ENCODE data around the gene MAD1L1.

The MAD1L1 gene

DNA sequence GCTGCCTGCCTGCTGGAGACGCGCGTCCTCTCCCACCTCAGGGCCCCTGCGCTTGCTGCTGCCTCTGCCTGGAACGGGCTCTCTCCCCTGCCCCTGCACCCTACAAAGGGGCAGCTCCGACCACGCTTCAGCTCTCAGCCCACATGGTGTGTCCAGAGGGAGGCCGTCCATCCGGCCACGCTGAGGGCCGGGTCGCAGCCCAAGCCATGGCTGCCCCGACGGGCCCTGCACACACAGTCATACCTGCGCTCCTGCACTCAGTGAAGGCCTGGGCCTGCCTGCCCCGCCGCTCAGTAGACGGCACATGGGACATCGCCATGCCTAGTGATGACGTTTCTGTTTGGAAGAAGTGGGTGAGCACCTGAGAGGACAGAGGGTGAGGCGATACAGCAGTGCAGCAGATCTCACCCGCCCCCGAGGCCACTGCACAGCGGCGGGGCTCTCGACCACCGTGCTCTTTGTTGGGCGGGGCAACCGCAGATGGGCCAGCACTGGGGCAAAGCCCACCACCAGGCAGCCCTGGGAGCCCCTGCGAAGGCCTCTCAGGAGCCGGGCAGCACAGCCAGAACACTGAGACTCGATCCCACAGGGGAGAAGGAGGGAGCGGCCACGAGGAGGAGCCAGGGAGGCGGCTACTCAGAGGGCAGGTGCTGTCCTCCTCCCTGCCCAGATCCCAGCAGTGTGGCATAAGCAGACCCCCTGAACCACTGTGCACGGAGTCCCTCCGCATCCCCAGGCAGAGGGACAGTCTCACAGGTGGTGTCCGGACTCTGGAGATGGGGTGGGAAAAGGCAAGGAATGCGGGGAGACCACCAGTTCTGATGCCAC is 129.5 kb downstream of the MAD1L1 start:
- no peaks in the 10 kb centered on the region for H3K4me1 ChIP-seq (ENCODE audit: low read depth, poor library complexity, severe bottlenecking)
- no peaks in the 10 kb centered on the region for H3K36me3 ChIP-seq (ENCODE audit: insufficient read depth)
- H2AFZ ChIP-seq (ENCODE audit: low read depth) = no peak overlapping the region
- H3K4me3 ChIP-seq (IDR thresholded peaks at IDR 0.05; ENCODE audit: insufficient read depth, low read depth, low read length) = no peak overlapping the region
- no peak overlapping the region for H3K27ac ChIP-seq
- no peaks in the 10 kb centered on the region for H3K27me3 ChIP-seq (ENCODE audit: insufficient read depth, low read depth)
- TF ChIP-seq CTCF (conservative IDR thresholded peaks at IDR 0.05; ENCODE audit: low read depth, low read length) = no peak
- no peaks in the 10 kb centered on the region for H3K79me2 ChIP-seq (ENCODE audit: insufficient read depth, low read depth)
- H4K20me1 ChIP-seq (ENCODE audit: insufficient read depth) = no peaks in the 10 kb centered on the region
- no peak overlapping the region for H3K4me2 ChIP-seq
- no peak overlapping the region for H3K9ac ChIP-seq

GRCh38 chr7:2102375-2102723 is 130.4 kb downstream of the MAD1L1 start:
- H3K27me3 ChIP-seq (ENCODE audit: insufficient read depth, low read depth) = no peaks in the 10 kb centered on the region
- H4K20me1 ChIP-seq (ENCODE audit: insufficient read depth) = no peaks in the 10 kb centered on the region
- H3K27ac ChIP-seq = no peak overlapping the region
- no peaks in the 10 kb centered on the region for H3K36me3 ChIP-seq (ENCODE audit: insufficient read depth)
- H3K79me2 ChIP-seq (ENCODE audit: insufficient read depth, low read depth) = no peaks in the 10 kb centered on the region
- H3K4me1 ChIP-seq (ENCODE audit: low read depth, poor library complexity, severe bottlenecking) = no peaks in the 10 kb centered on the region
- H2AFZ ChIP-seq (ENCODE audit: low read depth) = no peak overlapping the region
- H3K4me3 ChIP-seq (IDR thresholded peaks at IDR 0.05; ENCODE audit: insufficient read depth, low read depth, low read length) = no peak overlapping the region
- H3K9ac ChIP-seq = no peak overlapping the region
- no peak overlapping the region for H3K4me2 ChIP-seq
- TF ChIP-seq CTCF (conservative IDR thresholded peaks at IDR 0.05; ENCODE audit: low read depth, low read length) = no peak

- no peak overlapping the region for H3K27ac ChIP-seq
- H3K4me1 ChIP-seq (ENCODE audit: low read depth, poor library complexity, severe bottlenecking) = no peaks in the 10 kb centered on the region
- no peaks in the 10 kb centered on the region for H3K36me3 ChIP-seq (ENCODE audit: insufficient read depth)
- H2AFZ ChIP-seq (ENCODE audit: low read depth) = no peak overlapping the region
- H3K4me2 ChIP-seq = no peak overlapping the region
- no peak overlapping the region for H3K4me3 ChIP-seq (IDR thresholded peaks at IDR 0.05; ENCODE audit: insufficient read depth, low read depth, low read length)
- no peak for TF ChIP-seq CTCF (conservative IDR thresholded peaks at IDR 0.05; ENCODE audit: low read depth, low read length)
- H3K27me3 ChIP-seq (ENCODE audit: insufficient read depth, low read depth) = no peaks in the 10 kb centered on the region
- H3K79me2 ChIP-seq (ENCODE audit: insufficient read depth, low read depth) = no peaks in the 10 kb centered on the region
- no peak overlapping the region for H3K9ac ChIP-seq
- H4K20me1 ChIP-seq (ENCODE audit: insufficient read depth) = no peaks in the 10 kb centered on the region
These were observed 130.9 kb downstream of the MAD1L1 start for GRCh38 chr7:2101630-2102374.

DNA sequence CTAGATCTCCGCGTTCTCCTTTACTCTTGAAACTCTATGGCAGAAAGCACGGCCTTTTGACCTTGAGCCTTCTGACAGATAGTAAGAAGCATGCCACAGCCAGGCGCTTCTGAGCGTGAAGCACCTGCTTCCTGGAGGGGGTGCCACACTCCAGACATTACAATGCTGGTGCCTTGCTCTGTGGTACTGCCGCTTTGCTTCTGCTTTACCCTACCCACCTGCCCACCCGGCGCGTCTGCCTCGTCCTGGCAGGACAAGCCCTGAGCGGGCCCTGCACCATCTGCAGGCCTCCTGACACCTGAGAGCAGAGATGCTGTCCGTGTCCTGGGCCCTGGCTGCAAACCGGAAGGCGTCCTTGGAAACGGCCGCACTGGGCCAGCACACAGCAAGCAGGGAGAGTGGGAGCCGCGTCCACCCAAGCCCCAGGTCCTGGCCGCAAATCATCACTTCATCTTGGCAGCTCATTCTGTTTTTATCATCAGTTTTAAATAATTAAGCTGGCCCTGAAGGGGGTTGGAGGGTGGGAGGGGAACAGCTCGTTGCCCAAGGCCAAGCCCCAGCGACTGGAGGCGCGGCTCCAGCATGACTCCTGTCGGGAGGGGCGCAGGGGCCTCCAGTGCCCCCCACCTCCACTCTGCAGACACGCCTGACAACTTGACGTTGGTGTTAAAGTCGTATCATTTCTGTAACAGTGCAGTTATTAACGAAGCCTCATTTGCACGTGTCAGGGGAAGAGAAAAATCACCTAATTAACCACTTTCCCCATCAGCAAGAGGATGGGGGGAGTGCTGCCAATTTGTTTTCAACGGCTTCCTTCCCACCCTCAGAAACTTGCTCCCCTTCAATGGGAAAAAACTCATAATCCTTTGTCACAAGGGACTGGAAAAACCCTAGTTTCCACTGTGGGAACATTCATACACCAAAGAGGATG is 132.2 kb downstream of the MAD1L1 start:
- Histone ChIP-seq H3K27me3 (ENCODE audit: insufficient read depth, low read depth) (no peaks in the 10 kb centered on the region), H3K4me3 (IDR thresholded peaks at IDR 0.05; ENCODE audit: insufficient read depth, low read depth, low read length) (no peak overlapping the region), H2AFZ (ENCODE audit: low read depth) (no peak overlapping the region), H3K79me2 (ENCODE audit: insufficient read depth, low read depth) (no peaks in the 10 kb centered on the region), H3K4me2 (no peak overlapping the region), H4K20me1 (ENCODE audit: insufficient read depth) (no peaks in the 10 kb centered on the region), H3K9ac (no peak overlapping the region), H3K36me3 (ENCODE audit: insufficient read depth) (no peaks in the 10 kb centered on the region), H3K4me1 (ENCODE audit: low read depth, poor library complexity, severe bottlenecking) (no peaks in the 10 kb centered on the region), H3K27ac (no peak overlapping the region)
- TF ChIP-seq CTCF (conservative IDR thresholded peaks at IDR 0.05; ENCODE audit: low read depth, low read length) = no peak
